HG03025 (cell line): ENCODE measurements around the gene MYL4.
"Not testable (repeated sequence)": the region's sequence is repeated elsewhere in the genome, so short reads cannot be mapped to it uniquely, and the experiment has no call there.

ENCODE experiments used
- ATAC-seq: cut with Tn5 transposase; IDR thresholded peaks from one replicate; pipeline ENCODE4 v1.9.1; 2021; ENCODE audit warnings: mild to moderate bottlenecking, moderate library complexity; ENCODE audit not compliant: unreplicated experiment, low FRiP score

The MYL4 gene

GRCh38 chr17:47192554-47192953 lies 16.6 kb upstream of the MYL4 start:
- ATAC-seq = no peak

GRCh38 chr17:47193931-47194511 lies 15.1 kb upstream of the MYL4 start:
- no peak for ATAC-seq

- ATAC-seq = no peak
These were observed 11.3 kb upstream of the MYL4 start for GRCh38 chr17:47197821-47198220.

- no peak for ATAC-seq
These were observed 9.4 kb upstream of the MYL4 start for GRCh38 chr17:47199627-47200324.

- no peak for ATAC-seq
These were observed 8.9 kb upstream of the MYL4 start for GRCh38 chr17:47200325-47200664.

- no peak for ATAC-seq
These were observed 8.0 kb upstream of the MYL4 start for GRCh38 chr17:47201166-47201565.

GRCh38 chr17:47203984-47204721 lies 5.0 kb upstream of the MYL4 start:
- ATAC-seq = no peak

GRCh38 chr17:47204722-47205418 lies 4.3 kb upstream of the MYL4 start:
- no peak for ATAC-seq

GRCh38 chr17:47205419-47205963 lies 3.7 kb upstream of the MYL4 start:
- no peak for ATAC-seq

GRCh38 chr17:47207143-47208067 lies 1.7 kb upstream of the MYL4 start:
- ATAC-seq = no peak

- ATAC-seq = no peak
These were observed 351 bp downstream of the MYL4 start for GRCh38 chr17:47209499-47209898.

GRCh38 chr17:47210105-47210504 lies 957 bp downstream of the MYL4 start:
- ATAC-seq = no peak

GRCh38 chr17:47210779-47211178 lies 1.6 kb downstream of the MYL4 start:
- no peak for ATAC-seq

- no peak for ATAC-seq
These were observed 3.3 kb downstream of the MYL4 start for GRCh38 chr17:47212458-47212857.

GRCh38 chr17:47213540-47213939 lies 4.4 kb downstream of the MYL4 start:
- ATAC-seq = no peak

- ATAC-seq = no peak
These were observed 5.8 kb downstream of the MYL4 start for GRCh38 chr17:47214931-47215330.

- not testable (repeated sequence) for ATAC-seq
These were observed 7.7 kb downstream of the MYL4 start for GRCh38 chr17:47216821-47217220.

GRCh38 chr17:47217279-47217678 lies 8.1 kb downstream of the MYL4 start:
- ATAC-seq = not testable (repeated sequence)

GRCh38 chr17:47218896-47219430 lies 9.8 kb downstream of the MYL4 start:
- ATAC-seq = no peak
